GM10266 (cell line): ENCODE measurements around the gene ITLN1.
A peak's percentile ranks its signal among the peaks of the same experiment; 100 is the strongest.
"Not testable (repeated sequence)": the region's sequence is repeated elsewhere in the genome, so short reads cannot be mapped to it uniquely, and the experiment has no call there.

Experiments
- DNase-seq: peaks from one replicate; pipeline ENCODE4 v3.0.0; 2012; ENCODE audit errors: extremely low spot score
- CTCF ChIP-seq: IDR thresholded peaks from 2 replicates; pipeline ENCODE4 v1.5.1; 2012; ENCODE audit warnings: mild to moderate bottlenecking, low read depth; ENCODE audit not compliant: control insufficient read depth, insufficient read depth; ENCODE audit errors: missing control alignments

ITLN1 gene

DNA sequence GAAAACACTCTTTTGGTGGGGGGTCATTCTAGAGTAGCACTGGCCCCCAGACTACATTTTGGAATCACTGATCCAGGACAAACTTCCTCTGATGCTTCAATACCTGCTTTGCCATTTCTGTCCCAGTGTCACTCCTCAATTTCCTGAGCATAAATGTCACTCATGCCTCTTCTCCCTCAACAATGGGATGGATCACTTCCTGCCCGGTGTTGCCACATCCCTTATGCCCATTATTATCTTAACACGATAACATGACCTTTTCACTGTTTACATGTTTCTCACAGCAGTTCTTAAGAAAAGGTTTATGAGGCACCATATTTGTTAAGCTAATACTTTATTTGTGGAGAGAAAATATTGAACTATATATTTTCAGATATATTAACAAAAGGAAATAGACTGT lies 3.9 kb upstream of the ITLN1 start:
- no peak for DNase-seq
- no peak for TF ChIP-seq CTCF

- TF ChIP-seq CTCF, result no peak
- DNase-seq, result no peak
These were observed 2.1 kb upstream of the ITLN1 start for GRCh38 chr1:160887071-160887470.

- DNase-seq, result no peak
- TF ChIP-seq CTCF, result peak; percentile 18
These were observed 401 bp downstream of the ITLN1 start for GRCh38 chr1:160884579-160884978.

GRCh38 chr1:160883581-160884513 lies 1.1 kb downstream of the ITLN1 start:
- no peak for DNase-seq
- no peak for TF ChIP-seq CTCF

GRCh38 chr1:160882582-160882981 lies 2.4 kb downstream of the ITLN1 start:
- TF ChIP-seq CTCF, result no peak
- no peak for DNase-seq

DNA sequence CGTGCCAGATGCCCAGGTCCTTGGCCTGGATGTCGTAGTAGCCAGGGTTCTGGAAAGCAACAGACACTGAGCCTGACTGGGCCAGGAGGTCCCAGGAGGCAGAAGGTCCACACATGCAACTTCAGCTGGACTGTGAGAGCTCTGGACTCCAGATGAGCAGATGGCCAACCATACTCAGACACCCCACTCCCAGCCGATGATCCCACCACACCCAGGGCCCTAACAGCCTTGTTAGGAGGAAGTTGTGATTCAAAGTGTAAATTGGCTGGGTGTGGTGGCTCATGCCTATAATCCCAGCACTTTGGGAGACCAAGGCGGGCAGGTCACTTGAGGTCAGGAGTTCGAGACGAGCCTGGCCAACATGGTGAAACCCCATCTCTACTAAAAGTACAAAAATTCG lies 3.7 kb downstream of the ITLN1 start:
- not testable (repeated sequence) for DNase-seq

- no peak for DNase-seq
These were observed 4.8 kb downstream of the ITLN1 start for GRCh38 chr1:160880216-160880615.

More at GRCh38 chr1:160880216-160880615, 4.8 kb downstream of the ITLN1 start:
- no peak for TF ChIP-seq CTCF
